T47D (cell line): ENCODE results near the gene HMG20B.

Source experiments
- DNase-seq, 2 experiments: peaks; one replicate each; pipeline versions ENCODE4 v3.0.0 to v3.0.0-alpha.2; 2011 to 2012; ENCODE audit warnings: low read depth in 1 of 2, low spot score in 1 of 2
- JUND ChIP-seq: IDR thresholded peaks from 2 replicates; pipeline ENCODE4 v1.6.1; 2012; ENCODE audit warnings: low read depth
- in situ Hi-C: cut with HindIII; loops from 2 replicates; pipeline ENCODE4 v1.10.0; 2016; ENCODE audit warnings: low sequenced_read_pairs, low pct_unique_long_range_greater_than_20kb

HMG20B gene

GRCh38 chr19:3585301-3586126 is 12.8 kb downstream of the HMG20B start, which contains the start of gene GIPC3:
Gene GIPC3, plus strand, starts transcription at chr19:3585478. Its CDS starts 120 bp downstream, at chr19:3585598.
- no peak for TF ChIP-seq JUND
- in situ Hi-C loops = no loop called here
- no peak for DNase-seq

DNA sequence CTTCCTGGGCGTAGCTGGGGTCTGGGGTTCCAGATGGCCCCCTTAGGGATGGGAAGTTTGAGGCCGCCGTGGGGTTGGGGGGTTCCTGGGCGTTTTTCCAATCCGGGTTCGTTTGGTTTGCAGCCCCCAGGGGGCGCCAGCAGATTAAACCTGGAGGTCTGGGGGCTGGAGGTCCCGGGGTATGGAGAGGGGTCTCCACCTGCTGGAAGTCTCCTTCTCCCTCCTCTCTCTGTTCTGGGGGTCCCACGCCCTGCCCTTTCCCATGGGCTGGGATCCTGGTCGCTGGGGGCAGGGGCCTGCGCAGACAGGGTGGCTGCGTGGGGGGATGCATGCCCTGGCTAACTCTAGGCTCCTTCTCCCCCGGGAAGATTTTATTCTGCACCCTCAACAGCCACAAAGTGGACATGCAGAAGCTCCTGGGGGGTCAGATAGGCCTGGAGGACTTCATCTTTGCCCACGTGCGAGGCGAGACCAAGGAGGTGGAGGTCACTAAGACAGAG is 13.4 kb downstream of the HMG20B start:
- TF ChIP-seq JUND = no peak
- no peak for DNase-seq
- in situ Hi-C loops = no loop called here

DNA sequence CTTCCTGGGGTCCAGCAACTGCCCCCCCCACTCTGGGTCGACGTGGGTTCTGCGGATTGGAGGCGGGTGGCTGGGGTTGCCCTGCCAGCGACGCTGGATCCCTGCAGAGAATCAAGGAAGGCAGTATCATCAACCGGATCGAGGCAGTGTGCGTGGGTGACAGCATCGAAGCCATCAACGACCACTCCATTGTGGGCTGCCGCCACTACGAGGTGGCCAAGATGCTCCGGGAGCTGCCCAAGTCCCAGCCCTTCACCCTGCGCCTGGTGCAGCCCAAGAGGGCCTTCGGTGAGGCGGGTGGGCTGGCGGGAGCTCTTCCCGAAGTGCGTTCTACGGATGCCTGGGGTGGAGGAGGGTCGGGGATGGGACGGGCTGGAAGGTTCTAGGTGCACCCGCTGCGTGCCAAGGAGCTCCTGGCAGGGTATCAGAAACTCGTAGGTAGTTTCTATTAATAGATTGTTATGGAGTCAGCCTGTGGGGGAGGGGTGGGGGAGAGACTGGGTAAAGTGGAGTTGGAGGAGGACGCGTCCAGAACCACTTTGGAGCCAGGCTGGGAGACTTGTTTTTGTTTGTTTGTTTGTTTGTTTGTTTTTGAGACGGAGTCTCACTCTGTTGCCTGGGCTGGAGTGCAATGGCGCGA is 14.1 kb downstream of the HMG20B start:
- DNase-seq = no peak
- no peak for TF ChIP-seq JUND
- in situ Hi-C loops = no loop called here

DNA sequence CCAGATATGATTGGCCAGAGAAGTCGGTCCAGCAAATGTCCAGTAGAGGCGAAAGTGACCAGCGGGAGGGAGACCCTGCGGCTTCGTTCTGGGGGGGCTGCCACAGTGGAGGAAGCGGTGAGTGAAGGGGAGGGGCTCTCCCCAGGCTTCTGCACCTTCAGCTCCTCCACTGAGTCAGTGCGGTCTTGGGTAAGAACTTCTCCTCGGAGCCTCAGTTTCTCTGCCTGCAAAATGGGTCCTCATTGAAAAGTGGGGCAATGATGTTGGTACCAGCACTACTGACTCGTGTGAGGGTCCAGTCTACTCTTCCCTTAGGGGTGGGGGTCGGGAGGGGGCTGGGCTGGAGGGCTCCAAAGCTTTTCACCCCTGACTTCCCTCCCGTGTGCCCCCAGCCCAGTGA is 16.7 kb downstream of the HMG20B start:
- in situ Hi-C loops = no loop called here
- no peak for TF ChIP-seq JUND
- DNase-seq = no peak

DNA sequence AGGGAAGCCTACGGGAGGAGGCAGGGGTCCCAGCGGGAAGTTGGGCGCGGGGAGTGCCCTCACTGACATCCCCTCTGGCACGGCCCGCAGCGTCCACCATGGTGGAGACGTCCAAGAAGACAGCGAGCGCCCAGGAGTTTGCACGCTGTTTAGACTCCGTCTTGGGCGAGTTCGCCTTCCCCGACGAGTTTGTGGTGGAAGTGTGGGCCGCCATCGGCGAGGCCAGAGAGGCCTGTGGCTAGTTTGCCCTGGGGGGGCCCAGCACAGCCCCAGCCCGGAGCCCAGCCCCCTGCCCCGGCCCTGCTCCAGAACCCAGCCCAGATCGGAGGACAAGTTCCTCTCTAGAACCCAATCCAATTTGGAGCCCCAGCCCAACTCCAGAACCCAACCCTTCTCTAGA is 17.2 kb downstream of the HMG20B start:
- in situ Hi-C loops = no loop called here
- no peak for DNase-seq
- no peak for TF ChIP-seq JUND

GRCh38 chr19:3590991-3591659 is 18.4 kb downstream of the HMG20B start:
- in situ Hi-C loops = no loop called here
- TF ChIP-seq JUND = no peak
- DNase-seq = no peak

GRCh38 chr19:3591876-3592613 is 19.3 kb downstream of the HMG20B start:
- no peak for TF ChIP-seq JUND
- in situ Hi-C loops = no loop called here
- DNase-seq = no peak

DNA sequence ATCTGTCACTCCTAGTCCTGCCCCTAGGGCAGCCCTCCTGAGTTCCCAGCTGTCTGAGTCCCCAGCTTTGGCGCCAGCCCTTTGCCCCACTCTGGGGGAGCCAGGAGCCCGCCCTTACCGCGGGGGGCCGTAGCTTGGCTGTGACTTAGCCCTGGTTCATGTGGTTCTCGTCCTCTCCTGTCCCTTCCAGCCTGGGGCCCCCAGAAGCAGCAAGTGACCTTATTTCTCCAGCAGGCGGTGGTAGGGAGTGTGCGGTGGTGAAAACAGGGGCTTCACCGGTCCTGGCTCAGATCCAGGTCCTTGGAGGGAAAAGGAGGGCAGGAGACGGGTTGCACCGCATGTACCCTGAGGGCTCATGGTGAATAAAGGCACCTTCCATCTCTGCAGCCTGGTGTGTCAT is 20.4 kb downstream of the HMG20B start:
- in situ Hi-C loops = no loop called here
- TF ChIP-seq JUND = no peak
- no peak for DNase-seq

DNA sequence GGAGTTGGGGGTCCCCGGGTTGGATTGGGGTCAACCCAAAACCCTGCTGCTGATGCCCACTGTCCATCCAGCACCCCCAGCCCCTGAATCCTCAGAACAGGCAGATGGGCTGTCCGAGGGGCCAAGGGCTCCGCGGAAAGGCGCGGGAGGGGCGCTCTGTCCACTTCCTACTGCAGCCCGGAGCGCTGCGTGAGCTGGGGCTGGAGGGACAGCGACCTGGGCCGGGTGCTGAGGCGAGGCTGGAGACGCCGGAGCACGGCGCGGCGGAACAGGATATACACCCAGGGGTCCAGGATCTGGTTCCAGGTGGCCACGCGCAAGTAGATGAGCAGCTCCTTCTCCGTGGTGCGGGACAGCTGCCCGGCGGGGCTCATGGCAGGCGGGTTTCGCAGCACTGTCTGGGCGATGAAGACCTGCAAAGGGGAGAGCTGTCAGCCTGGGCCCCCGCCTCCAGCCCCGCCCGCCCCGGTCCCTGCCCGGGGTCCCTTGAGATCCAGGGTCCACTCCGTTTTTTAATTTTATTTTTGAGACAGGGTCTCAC is 22.8 kb downstream of the HMG20B start:
- in situ Hi-C loops = no loop called here
- no peak for TF ChIP-seq JUND
- DNase-seq = no peak

DNA sequence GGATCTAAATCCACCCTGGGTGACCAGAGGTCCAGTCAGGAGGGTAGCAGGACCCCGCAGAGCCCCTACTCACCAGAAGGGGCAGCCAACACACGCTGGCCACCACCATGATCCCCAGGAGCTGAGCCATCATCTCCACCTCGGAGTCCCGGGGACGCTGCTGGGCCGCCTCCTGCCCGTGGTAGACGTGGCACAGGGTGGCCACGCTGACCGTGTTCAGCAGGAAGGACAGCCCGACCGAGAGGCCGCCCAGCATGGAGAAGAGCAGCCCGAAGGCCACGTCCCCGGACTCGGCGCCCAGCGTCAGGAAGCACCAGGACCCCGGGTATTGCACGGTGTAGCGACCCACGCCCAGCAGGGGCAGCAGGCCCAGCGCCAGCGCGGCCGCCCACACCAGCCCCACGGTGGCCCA is 27.0 kb downstream of the HMG20B start:
- no peak for DNase-seq
- in situ Hi-C loops = no loop called here
- TF ChIP-seq JUND = no peak

DNA sequence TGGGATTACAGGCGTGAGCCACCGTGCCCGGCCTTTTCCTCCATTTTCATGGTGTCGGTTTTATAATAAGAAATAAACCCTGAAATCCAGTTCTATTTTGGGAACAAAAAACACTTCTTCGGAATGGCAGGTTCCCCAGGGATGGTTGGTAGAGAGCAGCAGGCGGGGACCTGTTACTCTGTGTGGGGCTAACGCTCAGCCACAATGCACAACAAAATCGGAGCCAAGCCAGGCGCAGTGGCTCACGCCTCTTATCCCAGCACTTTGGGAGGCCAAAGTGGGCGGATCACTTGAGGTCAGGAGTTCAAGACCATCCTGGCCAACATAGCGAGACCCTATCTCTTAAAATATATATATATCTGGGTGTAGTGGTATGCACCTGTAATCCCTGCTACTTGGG is 28.3 kb downstream of the HMG20B start:
- DNase-seq = no peak
- in situ Hi-C loops = no loop called here
- no peak for TF ChIP-seq JUND
